ENCODE data around the gene FRAS1. TPM values are rescaled to one million over a fixed set of nuclear protein-coding genes. Genes with fewer than 3 reads are reported as not detected.
"Not testable (repeated sequence)": the region's sequence is repeated elsewhere in the genome, so short reads cannot be mapped to it uniquely, and the experiment has no call there.

The FRAS1 gene
- total RNA-seq, 2 experiments from 2014 or later, result 0.04 to 0.24 TPM

GRCh38 chr4:78225236-78225635 is 168.1 kb downstream of the FRAS1 start:
- Mint-ChIP-seq H3K27ac (no peak overlapping the region), H3K27me3 (peaks cover 20% of the 10 kb centered on the region), H3K4me1 (no peaks in the 10 kb centered on the region), H3K9me3 (peaks cover 7% of the 10 kb centered on the region), H3K36me3 (no peaks in the 10 kb centered on the region), H3K4me3 (no peak overlapping the region)
- no peak for DNase-seq

DNA sequence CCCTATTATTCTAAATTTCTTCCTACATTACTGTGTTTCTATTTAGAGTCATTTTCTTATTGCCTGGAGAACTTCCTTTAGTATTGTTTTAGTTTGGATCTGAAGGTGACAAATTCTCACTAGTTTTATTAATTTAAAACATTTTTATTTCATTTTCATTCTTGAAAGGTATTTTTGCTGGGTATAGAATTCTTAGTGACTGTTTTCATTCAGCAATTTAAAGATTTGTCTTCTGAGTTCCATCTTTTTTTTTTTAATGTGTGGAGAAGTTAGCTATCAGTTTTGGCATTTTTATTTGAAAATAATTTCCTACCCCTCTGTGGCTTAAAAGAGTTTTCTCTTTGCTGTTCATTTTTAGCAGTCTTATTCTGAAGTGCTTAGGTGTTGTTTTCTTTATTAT is 169.2 kb downstream of the FRAS1 start:
- Mint-ChIP-seq H3K27me3 (peaks cover 19% of the 10 kb centered on the region), H3K4me1 (no peaks in the 10 kb centered on the region), H3K36me3 (no peaks in the 10 kb centered on the region), H3K27ac (no peak overlapping the region), H3K4me3 (no peak overlapping the region), H3K9me3 (peaks cover 7% of the 10 kb centered on the region)
- DNase-seq, result no peak

GRCh38 chr4:78227411-78228057 is 170.4 kb downstream of the FRAS1 start:
- no peaks in the 10 kb centered on the region for H3K4me1 Mint-ChIP-seq
- peaks cover 7% of the 10 kb centered on the region for H3K9me3 Mint-ChIP-seq
- DNase-seq, result no peak
- H3K36me3 Mint-ChIP-seq, result no peaks in the 10 kb centered on the region
- no peak overlapping the region for H3K4me3 Mint-ChIP-seq
- no peak overlapping the region for H3K27ac Mint-ChIP-seq
- H3K27me3 Mint-ChIP-seq, result peaks cover 16% of the 10 kb centered on the region

DNA sequence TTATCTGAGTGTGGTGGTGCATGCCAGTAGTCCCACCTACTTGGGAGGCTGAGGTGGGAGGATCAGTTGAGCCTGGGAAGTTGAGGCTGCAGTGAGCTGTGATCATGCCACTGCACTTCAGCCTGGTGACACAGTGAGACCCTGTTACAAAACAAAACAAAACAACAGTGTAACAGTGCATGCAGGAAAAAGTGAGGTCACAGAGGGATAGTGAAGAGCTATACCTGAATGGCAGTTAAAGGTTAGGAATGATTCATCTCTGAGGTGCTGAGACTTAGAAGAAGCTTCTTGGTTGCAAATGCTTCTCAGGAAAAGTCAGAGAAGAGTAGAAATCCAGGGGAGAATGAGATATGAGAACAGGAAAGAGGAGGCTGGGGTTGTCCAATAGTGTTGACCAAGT is 178.7 kb downstream of the FRAS1 start:
- Mint-ChIP-seq H3K4me3 (no peak overlapping the region), H3K27me3 (peaks cover 10% of the 10 kb centered on the region), H3K27ac (no peak overlapping the region)

DNA sequence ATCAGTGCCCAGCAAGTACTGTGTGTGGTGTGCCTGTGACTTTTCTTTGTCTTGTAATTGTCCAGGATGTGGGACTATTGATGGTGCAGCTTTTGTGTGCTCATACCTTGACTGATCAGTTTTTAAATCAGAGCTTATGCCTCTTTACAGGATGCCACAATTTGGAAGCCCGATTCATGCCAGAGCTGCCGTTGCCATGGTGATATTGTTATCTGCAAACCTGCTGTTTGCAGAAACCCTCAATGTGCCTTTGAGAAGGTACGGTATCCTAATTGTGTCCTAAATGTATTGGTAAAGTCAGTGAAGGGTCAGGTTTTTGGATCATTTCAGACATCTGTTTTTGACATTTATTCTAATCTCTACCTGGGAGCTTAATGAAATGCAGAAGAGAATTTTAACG is 180.2 kb downstream of the FRAS1 start:
- no peak for DNase-seq
- Mint-ChIP-seq H3K27ac (no peak overlapping the region), H3K4me1 (no peaks in the 10 kb centered on the region), H3K36me3 (no peaks in the 10 kb centered on the region), H3K27me3 (peaks cover 10% of the 10 kb centered on the region), H3K9me3 (no peaks in the 10 kb centered on the region), H3K4me3 (no peak overlapping the region)

More for the DNA sequence above, 178.7 kb downstream of the FRAS1 start:
- Mint-ChIP-seq H3K36me3 (no peaks in the 10 kb centered on the region), H3K9me3 (no peaks in the 10 kb centered on the region), H3K4me1 (no peaks in the 10 kb centered on the region)
- no peak for DNase-seq

GRCh38 chr4:78242071-78242470 is 184.9 kb downstream of the FRAS1 start:
- Mint-ChIP-seq H3K4me3 (no peak overlapping the region), H3K36me3 (no peaks in the 10 kb centered on the region), H3K27me3 (peaks cover 22% of the 10 kb centered on the region)

DNA sequence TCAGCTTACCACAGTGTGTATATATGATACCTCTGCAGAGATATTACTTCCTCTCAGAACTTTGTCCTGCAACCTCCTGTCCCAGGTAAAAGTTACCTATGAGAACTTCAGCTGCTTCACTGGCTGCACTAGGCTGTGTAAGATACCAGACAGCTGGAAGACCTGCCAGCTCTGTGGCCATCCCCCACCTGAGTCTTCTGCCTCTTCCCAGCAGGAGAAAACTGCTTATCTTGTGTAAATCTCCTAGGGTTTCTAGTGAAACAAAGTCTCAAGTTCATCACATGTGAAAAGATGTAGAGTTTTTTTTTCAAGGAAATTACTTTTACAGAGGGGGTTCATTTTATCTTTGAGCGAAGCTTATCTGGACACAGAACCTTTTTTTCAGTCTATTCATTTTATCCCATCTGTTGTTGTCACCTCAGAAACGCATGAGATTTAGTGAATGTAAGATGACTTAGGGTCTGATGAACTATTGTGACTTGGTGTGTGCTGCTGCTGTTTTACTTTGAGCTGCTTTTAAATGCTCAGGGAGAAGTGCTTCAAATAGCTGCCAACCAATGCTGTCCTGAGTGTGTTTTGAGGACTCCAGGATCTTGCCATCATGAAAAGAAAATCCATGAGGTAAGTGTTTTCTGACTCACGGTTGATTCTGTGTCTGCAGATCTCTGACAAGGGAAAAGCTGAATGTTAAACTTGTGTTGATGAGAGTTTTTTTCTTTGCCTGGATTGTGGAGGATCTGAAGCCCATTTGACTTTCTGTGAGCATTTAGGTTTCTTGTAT is 187.8 kb downstream of the FRAS1 start:
- peaks cover 32% of the 10 kb centered on the region for H3K27me3 Mint-ChIP-seq
- H3K36me3 Mint-ChIP-seq, result no peaks in the 10 kb centered on the region
- no peak overlapping the region for H3K27ac Mint-ChIP-seq
- no peak for DNase-seq
- no peak overlapping the region for H3K4me3 Mint-ChIP-seq
- H3K4me1 Mint-ChIP-seq, result no peaks in the 10 kb centered on the region
- H3K9me3 Mint-ChIP-seq, result no peaks in the 10 kb centered on the region

More at GRCh38 chr4:78242071-78242470, 184.9 kb downstream of the FRAS1 start:
- DNase-seq, result no peak
- Mint-ChIP-seq H3K4me1 (no peaks in the 10 kb centered on the region), H3K9me3 (no peaks in the 10 kb centered on the region), H3K27ac (no peak overlapping the region)

- H3K36me3 Mint-ChIP-seq, result no peaks in the 10 kb centered on the region
- no peak overlapping the region for H3K27ac Mint-ChIP-seq
- no peak for DNase-seq
- no peaks in the 10 kb centered on the region for H3K4me1 Mint-ChIP-seq
- no peaks in the 10 kb centered on the region for H3K9me3 Mint-ChIP-seq
- peaks cover 32% of the 10 kb centered on the region for H3K27me3 Mint-ChIP-seq
- H3K4me3 Mint-ChIP-seq, result no peak overlapping the region
Measured at GRCh38 chr4:78247536-78248285, 190.6 kb downstream of the FRAS1 start.

GRCh38 chr4:78250500-78250899 is 193.4 kb downstream of the FRAS1 start:
- no peak overlapping the region for H3K4me3 Mint-ChIP-seq
- DNase-seq, result no peak
- H3K9me3 Mint-ChIP-seq, result peaks cover 7% of the 10 kb centered on the region
- peaks cover 20% of the 10 kb centered on the region for H3K27me3 Mint-ChIP-seq
- H3K36me3 Mint-ChIP-seq, result no peaks in the 10 kb centered on the region
- no peaks in the 10 kb centered on the region for H3K4me1 Mint-ChIP-seq
- no peak overlapping the region for H3K27ac Mint-ChIP-seq

GRCh38 chr4:78252773-78253172 is 195.7 kb downstream of the FRAS1 start:
- H3K4me3 Mint-ChIP-seq, H3K27ac Mint-ChIP-seq: not testable (repeated sequence)

GRCh38 chr4:78254893-78255292 is 197.8 kb downstream of the FRAS1 start:
- Mint-ChIP-seq H3K9me3 (peaks cover 7% of the 10 kb centered on the region), H3K27me3 (no peaks in the 10 kb centered on the region), H3K4me3 (no peak overlapping the region), H3K36me3 (no peaks in the 10 kb centered on the region), H3K27ac (no peak overlapping the region), H3K4me1 (no peaks in the 10 kb centered on the region)
- DNase-seq, result no peak

More at GRCh38 chr4:78252773-78253172, 195.7 kb downstream of the FRAS1 start:
- not testable (repeated sequence) for H3K9me3 Mint-ChIP-seq, H3K36me3 Mint-ChIP-seq, H3K4me1 Mint-ChIP-seq, DNase-seq, H3K27me3 Mint-ChIP-seq

DNA sequence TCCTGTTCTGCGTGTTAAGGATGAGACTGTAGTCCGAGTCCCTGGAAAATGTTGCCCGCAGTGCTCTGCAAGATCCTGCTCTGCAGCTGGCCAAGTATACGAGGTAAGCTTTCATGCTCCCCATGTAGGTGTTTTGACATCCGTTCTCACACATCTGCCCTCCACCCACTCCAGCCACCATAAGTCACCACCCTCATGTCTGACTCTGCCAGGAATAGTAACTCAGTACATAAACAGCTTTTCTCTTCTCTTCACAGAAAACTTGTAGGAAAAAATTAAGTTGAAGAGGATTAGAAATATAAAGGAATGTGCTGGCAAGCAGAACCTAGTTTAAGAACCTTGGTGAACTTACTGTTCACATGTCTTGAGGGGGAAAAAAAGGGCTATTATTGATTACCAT is 207.9 kb downstream of the FRAS1 start:
- Mint-ChIP-seq H3K4me1 (no peaks in the 10 kb centered on the region), H3K36me3 (no peaks in the 10 kb centered on the region), H3K27me3 (peaks cover 8% of the 10 kb centered on the region), H3K4me3 (no peak overlapping the region), H3K27ac (no peak overlapping the region), H3K9me3 (no peaks in the 10 kb centered on the region)
- no peak for DNase-seq

- Mint-ChIP-seq H3K9me3 (peaks cover 1% of the 10 kb centered on the region), H3K4me1 (no peaks in the 10 kb centered on the region), H3K36me3 (no peaks in the 10 kb centered on the region), H3K27ac (no peak overlapping the region), H3K4me3 (no peak overlapping the region), H3K27me3 (peaks cover 8% of the 10 kb centered on the region)
- DNase-seq, result no peak
Measured at GRCh38 chr4:78267790-78268189, 210.7 kb downstream of the FRAS1 start.

GRCh38 chr4:78268597-78268996 is 211.5 kb downstream of the FRAS1 start:
- H3K27me3 Mint-ChIP-seq, result peaks cover 3% of the 10 kb centered on the region

DNA sequence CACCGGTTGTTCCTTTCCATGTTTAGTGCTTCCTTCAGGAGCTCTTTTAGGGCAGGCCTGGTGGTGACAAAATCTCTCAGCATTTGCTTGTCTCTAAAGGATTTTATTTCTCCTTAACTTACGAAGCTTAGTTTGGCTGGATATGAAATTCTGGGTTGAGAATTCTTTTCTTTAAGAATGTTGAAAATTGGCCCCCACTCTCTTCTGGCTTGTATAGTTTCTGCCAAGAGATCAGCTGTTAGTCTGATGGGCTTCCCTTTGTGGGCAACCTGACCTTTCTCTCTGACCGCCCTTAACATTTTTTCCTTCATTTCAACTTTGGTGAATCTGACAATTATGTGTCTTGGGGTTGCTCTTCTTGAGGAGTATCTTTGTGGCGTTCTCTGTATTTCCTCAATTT is 218.3 kb downstream of the FRAS1 start:
- H3K36me3 Mint-ChIP-seq, H3K4me3 Mint-ChIP-seq, DNase-seq, H3K9me3 Mint-ChIP-seq, H3K4me1 Mint-ChIP-seq, H3K27me3 Mint-ChIP-seq, H3K27ac Mint-ChIP-seq: not testable (repeated sequence)

More at GRCh38 chr4:78268597-78268996, 211.5 kb downstream of the FRAS1 start:
- no peak overlapping the region for H3K4me3 Mint-ChIP-seq
- no peaks in the 10 kb centered on the region for H3K36me3 Mint-ChIP-seq
- no peaks in the 10 kb centered on the region for H3K4me1 Mint-ChIP-seq
- no peak overlapping the region for H3K27ac Mint-ChIP-seq
- DNase-seq, result no peak
- H3K9me3 Mint-ChIP-seq, result peaks cover 1% of the 10 kb centered on the region
